Astrocyte of the spinal cord (primary cell): ENCODE results near the gene CDH11.

ENCODE experiments used
- DNase-seq: peaks from one replicate; pipeline ENCODE4 v3.0.0; 2011; ENCODE audit warnings: low read depth, low spot score
- H3K4me3 ChIP-seq: 2 replicates; pipeline ENCODE4 v1.5.1; 2011; ENCODE audit warnings: low read depth, mild to moderate bottlenecking, low read length, moderate library complexity
- in situ Hi-C: cut with HindIII; loops from 2 replicates; pipeline ENCODE4 v1.10.0; 2017; ENCODE audit warnings: low sequenced_read_pairs
- TF ChIP-seq, protein P1 (sequence below): IDR thresholded peaks from 2 replicates; pipeline ENCODE4 v1.5.1; 2012; ENCODE audit warnings: low read depth, mild to moderate bottlenecking, low read length, inconsistent platforms

CDH11 gene

GRCh38 chr16:65106757-65107156 is 15.1 kb downstream of the CDH11 start:
- peak; percentile 29 for DNase-seq
- in situ Hi-C loops: no loop called here
- TF ChIP-seq, protein P1, sequence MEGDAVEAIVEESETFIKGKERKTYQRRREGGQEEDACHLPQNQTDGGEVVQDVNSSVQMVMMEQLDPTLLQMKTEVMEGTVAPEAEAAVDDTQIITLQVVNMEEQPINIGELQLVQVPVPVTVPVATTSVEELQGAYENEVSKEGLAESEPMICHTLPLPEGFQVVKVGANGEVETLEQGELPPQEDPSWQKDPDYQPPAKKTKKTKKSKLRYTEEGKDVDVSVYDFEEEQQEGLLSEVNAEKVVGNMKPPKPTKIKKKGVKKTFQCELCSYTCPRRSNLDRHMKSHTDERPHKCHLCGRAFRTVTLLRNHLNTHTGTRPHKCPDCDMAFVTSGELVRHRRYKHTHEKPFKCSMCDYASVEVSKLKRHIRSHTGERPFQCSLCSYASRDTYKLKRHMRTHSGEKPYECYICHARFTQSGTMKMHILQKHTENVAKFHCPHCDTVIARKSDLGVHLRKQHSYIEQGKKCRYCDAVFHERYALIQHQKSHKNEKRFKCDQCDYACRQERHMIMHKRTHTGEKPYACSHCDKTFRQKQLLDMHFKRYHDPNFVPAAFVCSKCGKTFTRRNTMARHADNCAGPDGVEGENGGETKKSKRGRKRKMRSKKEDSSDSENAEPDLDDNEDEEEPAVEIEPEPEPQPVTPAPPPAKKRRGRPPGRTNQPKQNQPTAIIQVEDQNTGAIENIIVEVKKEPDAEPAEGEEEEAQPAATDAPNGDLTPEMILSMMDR: no peak
- H3K4me3 ChIP-seq: no peak overlapping the region

GRCh38 chr16:65105171-65105570 is 16.7 kb downstream of the CDH11 start:
- in situ Hi-C loops: no loop called here
- DNase-seq: no peak
- TF ChIP-seq, protein P1: no peak
- no peak overlapping the region for H3K4me3 ChIP-seq

DNA sequence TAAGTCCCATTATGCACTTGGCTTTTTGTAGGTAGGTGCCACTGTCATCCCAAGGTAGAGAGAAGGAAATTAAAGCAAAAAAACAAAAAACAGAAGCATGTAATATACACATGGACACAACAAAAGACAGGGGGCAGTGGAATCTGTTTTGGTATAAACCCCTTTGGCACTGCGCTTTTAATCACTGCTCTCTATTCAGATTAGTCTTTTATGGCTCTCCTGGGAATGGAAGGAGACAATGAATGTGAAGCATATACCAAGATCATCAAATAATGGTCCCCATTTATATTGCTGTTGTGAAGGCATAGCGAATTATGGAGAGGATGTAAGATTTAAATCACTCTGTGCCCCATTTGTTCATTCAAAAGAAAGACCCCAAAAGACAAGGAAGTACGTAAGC is 17.4 kb downstream of the CDH11 start:
- no peak overlapping the region for H3K4me3 ChIP-seq
- TF ChIP-seq, protein P1: no peak
- DNase-seq: no peak
- in situ Hi-C loops: no loop called here

DNA sequence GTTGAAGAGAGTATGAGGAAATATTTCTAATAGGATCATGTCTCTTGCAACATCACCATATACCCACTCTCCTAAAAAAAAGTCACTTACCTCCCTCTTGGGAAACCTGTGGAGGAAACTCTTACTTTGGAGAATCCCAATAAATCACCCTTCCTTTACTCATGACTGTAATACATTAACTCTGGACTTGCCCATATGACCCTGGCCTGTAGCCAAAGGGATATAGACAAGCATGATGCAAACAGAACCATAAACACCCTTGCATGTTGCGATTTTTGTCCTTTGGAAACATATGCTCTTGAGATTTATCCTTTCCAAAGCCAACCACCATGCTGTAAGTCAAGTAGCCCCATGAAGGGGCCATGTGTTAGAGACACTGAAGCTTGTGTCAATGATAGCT is 19.5 kb downstream of the CDH11 start:
- TF ChIP-seq, protein P1: no peak
- H3K4me3 ChIP-seq: no peak overlapping the region
- in situ Hi-C loops: no loop called here
- no peak for DNase-seq

- no peak overlapping the region for H3K4me3 ChIP-seq
- in situ Hi-C loops: no loop called here
- DNase-seq: no peak
- TF ChIP-seq, protein P1: no peak
These were observed 20.9 kb downstream of the CDH11 start for GRCh38 chr16:65101009-65101408.

- H3K4me3 ChIP-seq: no peak overlapping the region
- in situ Hi-C loops: no loop called here
- TF ChIP-seq, protein P1: no peak
- DNase-seq: no peak
These were observed 22.3 kb downstream of the CDH11 start for GRCh38 chr16:65099607-65100006.

DNA sequence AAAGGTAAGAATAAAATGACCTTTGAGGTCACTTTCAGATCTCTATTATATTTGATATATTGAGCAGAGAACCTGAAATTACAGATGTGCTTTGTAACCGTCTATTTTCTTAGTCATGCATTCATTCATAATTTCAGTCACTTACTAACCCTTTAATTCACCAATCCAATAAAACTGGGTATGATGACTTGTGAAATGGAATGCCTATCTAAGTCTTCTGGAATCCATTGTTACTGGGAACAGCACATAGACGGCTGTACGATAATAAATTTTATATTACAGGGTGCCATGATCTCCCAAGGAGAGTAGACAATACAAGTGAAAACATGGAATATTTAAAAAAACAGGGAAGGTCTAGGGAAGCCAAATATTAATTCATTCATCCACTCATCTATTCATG is 22.9 kb downstream of the CDH11 start:
- in situ Hi-C loops: no loop called here
- no peak for DNase-seq
- TF ChIP-seq, protein P1: no peak
- H3K4me3 ChIP-seq: no peak overlapping the region
